GM23248 (cell line): ENCODE results near the gene PCYT2.

ENCODE experiments used
- EZH2 ChIP-seq: fragments of 200-600 bp; sonication (generic); IDR thresholded peaks from 2 replicates; pipeline ENCODE4 v1.6.1; 2018; ENCODE audit warnings: antibody characterized with exemption, mild to moderate bottlenecking; ENCODE audit not compliant: insufficient read depth, poor library complexity, severe bottlenecking
- EZH2phosphoT487 ChIP-seq: fragments of 200-600 bp; sonication (generic); IDR thresholded peaks from 2 replicates; pipeline ENCODE4 v1.6.1; 2018; ENCODE audit warnings: antibody characterized with exemption, moderate library complexity, mild to moderate bottlenecking, low read depth; ENCODE audit not compliant: insufficient read depth

GRCh38 chr17:81950501-81950900, 39.3 kb upstream of the PCYT2 start:
- no peak for TF ChIP-seq EZH2phosphoT487
- no peak for TF ChIP-seq EZH2
